ENCODE measurements around the gene DET1.

DNA sequence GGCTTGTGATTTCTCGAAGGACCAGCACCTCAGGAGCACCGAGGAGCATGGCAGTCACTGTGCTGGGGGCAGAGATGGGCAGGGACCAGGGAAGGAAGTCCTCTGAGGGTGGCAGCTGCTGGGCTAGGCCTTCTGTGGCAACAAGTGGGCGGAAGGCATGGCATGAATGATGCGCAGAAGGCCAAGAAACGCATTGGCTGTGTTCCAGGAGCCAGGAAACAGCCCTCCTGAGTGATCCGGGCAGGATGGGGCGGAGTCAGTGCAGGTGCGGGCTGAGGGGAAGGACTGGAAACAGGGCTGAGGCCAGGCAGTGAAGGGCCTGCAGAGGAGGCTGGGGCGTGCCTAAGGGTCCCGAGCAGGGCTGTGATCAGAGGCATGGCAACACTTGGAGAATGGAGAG, 55.3 kb downstream of the DET1 start:
- TF ChIP-seq CTCF (IDR thresholded peaks at IDR 0.05) (no peak), EZH2 (IDR thresholded peaks at IDR 0.05; ENCODE audit: borderline replicate concordance, insufficient read depth, low read depth, low read length, poor library complexity, severe bottlenecking) (no peak)
